ENCODE data around the gene ST14. TPM values are rescaled to one million over a fixed set of nuclear protein-coding genes. Genes with fewer than 3 reads are reported as not detected.

ST14 gene
- total RNA-seq, 3 donors from 2014 or later (not counting 1 experiment from before 2014, with no cell fraction given): 0.61 to 1.9 (median 1.0) TPM

DNA sequence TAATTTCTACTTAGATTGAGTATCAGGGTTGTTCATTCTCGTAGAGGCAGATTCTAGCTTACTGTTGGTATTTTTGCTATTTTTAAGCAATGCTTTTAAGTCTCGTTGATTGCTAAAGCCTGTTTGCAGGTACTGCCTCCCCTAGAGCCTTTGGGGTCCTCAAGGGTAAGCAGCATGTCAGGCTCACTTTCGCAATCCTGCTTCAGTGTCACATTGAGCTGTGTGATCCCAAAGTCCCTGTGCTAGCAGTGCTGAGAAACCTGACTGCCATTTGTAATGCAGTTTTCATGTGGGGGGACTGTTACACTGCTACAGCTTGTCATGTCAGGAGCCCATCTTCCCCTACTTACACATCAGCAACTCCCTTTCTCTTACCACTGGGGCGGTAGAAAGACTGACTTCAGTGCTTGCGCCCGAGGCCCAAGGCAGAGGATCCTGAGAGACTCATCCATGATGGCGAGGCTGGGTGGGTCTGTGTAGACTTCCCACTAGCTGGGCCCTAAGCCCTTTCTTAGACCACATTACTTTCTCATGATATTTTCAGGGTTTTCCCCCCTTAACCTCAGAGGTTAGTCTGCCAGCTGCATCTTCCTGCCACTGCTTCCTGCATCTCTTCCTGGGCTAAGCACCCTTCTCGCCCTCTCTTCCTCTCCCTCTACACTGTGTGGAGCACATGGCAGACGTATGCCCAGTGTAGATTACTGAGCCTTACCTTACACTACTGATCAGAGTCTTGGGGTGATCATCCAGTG lies 40.8 kb upstream of the ST14 start:
- H3K4me1 Mint-ChIP-seq: peaks cover 37 to 43% of the 10 kb centered on the region in 2 donors
- TF ChIP-seq, protein P1, sequence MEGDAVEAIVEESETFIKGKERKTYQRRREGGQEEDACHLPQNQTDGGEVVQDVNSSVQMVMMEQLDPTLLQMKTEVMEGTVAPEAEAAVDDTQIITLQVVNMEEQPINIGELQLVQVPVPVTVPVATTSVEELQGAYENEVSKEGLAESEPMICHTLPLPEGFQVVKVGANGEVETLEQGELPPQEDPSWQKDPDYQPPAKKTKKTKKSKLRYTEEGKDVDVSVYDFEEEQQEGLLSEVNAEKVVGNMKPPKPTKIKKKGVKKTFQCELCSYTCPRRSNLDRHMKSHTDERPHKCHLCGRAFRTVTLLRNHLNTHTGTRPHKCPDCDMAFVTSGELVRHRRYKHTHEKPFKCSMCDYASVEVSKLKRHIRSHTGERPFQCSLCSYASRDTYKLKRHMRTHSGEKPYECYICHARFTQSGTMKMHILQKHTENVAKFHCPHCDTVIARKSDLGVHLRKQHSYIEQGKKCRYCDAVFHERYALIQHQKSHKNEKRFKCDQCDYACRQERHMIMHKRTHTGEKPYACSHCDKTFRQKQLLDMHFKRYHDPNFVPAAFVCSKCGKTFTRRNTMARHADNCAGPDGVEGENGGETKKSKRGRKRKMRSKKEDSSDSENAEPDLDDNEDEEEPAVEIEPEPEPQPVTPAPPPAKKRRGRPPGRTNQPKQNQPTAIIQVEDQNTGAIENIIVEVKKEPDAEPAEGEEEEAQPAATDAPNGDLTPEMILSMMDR (IDR thresholded peaks at IDR 0.05): no peak
- Histone ChIP-seq H3K9me3 (ENCODE audit: control insufficient read depth, insufficient read depth, low read length) (no peaks in the 10 kb centered on the region), H3K36me3 (ENCODE audit: control insufficient read depth, insufficient read depth, low read length) (peaks cover 19% of the 10 kb centered on the region), H3K27me3 (ENCODE audit: control insufficient read depth, insufficient read depth, low read length) (no peaks in the 10 kb centered on the region), H3K27ac (ENCODE audit: low read length) (peak overlapping the region; percentile 42), H3K4me1 (ENCODE audit: control insufficient read depth, insufficient read depth, low read length) (peaks cover 28% of the 10 kb centered on the region), H3K4me3 (ENCODE audit: low read length) (no peak overlapping the region)
- WGBS (ENCODE audit: insufficient coverage): 36% methylated on average over 9 of the region's 9 CpGs
- intact Hi-C loops (cut with micrococcal nuclease): loop anchor here (5.0 kb wide), 1 partner anchor 47 kb away; no protein-coding TSS in a partner anchor
- peak; percentile 18 to 65 for DNase-seq
- H3K27me3 Mint-ChIP-seq (ENCODE audit: low read depth in 2 of 2): no peaks in the 10 kb centered on the region
- H3K27ac Mint-ChIP-seq: peak overlapping the region; percentile 54 to 75
- peak; percentile 77 to 93 (median 83) for ATAC-seq
- H3K36me3 Mint-ChIP-seq: peaks cover 18% of the 10 kb centered on the region
- H3K4me3 Mint-ChIP-seq: peak overlapping the region; percentile 78
- no peaks in the 10 kb centered on the region for H3K9me3 Mint-ChIP-seq

DNA sequence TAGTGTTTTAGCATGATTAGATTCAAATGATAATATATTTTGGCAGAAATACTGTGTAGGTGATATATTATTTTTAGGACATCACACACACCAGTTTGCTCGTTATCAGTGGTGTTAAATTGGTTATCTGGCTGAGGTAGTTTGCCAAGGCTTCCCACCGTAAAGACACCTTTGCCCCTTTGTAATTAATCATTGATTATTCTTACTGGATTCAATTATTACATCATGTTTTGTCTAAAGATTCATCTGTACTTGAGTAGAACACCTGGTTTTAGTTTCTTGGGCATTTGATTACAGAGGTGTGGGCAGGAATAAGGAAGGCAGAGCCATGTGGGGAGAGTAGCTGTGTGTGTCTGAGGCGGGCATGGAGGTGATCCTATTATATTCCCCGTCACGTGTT lies 39.5 kb upstream of the ST14 start:
- H3K27ac Mint-ChIP-seq: peak overlapping the region; percentile 54 to 75
- DNase-seq (no peak), ATAC-seq (no peak)
- Histone ChIP-seq H3K36me3 (ENCODE audit: control insufficient read depth, insufficient read depth, low read length) (peaks cover 23% of the 10 kb centered on the region), H3K27ac (ENCODE audit: low read length) (no peak overlapping the region), H3K27me3 (ENCODE audit: control insufficient read depth, insufficient read depth, low read length) (no peaks in the 10 kb centered on the region), H3K4me3 (ENCODE audit: low read length) (no peak overlapping the region), H3K4me1 (ENCODE audit: control insufficient read depth, insufficient read depth, low read length) (peaks cover 29% of the 10 kb centered on the region), H3K9me3 (ENCODE audit: control insufficient read depth, insufficient read depth, low read length) (no peaks in the 10 kb centered on the region)
- H3K4me3 Mint-ChIP-seq: no peak overlapping the region
- peaks cover 41 to 49% of the 10 kb centered on the region in 2 donors for H3K4me1 Mint-ChIP-seq
- TF ChIP-seq, protein P1 (IDR thresholded peaks at IDR 0.05): no peak
- intact Hi-C loops (cut with micrococcal nuclease): no loop called here
- H3K27me3 Mint-ChIP-seq (ENCODE audit: low read depth in 2 of 2): no peaks in the 10 kb centered on the region
- WGBS (ENCODE audit: insufficient coverage): 95% methylated on average over 4 of the region's 5 CpGs
- H3K36me3 Mint-ChIP-seq: peaks cover 21% of the 10 kb centered on the region
- no peaks in the 10 kb centered on the region for H3K9me3 Mint-ChIP-seq

DNA sequence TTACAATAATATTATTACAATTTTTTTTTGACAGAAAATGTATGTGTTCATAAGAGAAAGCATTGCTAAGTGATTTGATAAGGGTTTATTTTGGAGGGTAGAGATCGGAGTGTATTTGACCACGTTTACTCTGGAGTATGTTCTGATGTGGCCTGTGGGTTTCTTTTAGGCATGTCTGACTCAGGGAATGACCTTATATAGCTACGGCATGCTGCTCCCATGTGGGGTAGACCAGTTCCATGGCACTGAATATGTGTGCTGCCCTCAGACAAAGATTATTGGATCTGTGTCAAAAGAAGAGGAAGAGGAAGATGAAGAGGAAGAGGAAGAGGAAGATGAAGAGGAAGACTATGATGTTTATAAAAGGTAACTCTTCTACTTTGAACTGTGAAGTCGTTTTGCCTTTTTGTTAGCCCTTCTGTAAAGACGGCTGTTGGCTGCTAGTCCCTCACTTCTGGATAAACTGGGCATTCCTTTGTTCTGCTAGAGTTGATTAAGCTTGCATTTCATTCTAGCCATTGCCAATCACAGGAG lies 38.1 kb upstream of the ST14 start:
- ATAC-seq (no peak), DNase-seq (peak in 1 of 2 donors; percentile 29)
- peaks cover 21% of the 10 kb centered on the region for H3K36me3 Mint-ChIP-seq
- Histone ChIP-seq H3K4me3 (ENCODE audit: low read length) (no peak overlapping the region), H3K4me1 (ENCODE audit: control insufficient read depth, insufficient read depth, low read length) (peaks cover 27% of the 10 kb centered on the region), H3K27ac (ENCODE audit: low read length) (no peak overlapping the region), H3K27me3 (ENCODE audit: control insufficient read depth, insufficient read depth, low read length) (no peaks in the 10 kb centered on the region), H3K36me3 (ENCODE audit: control insufficient read depth, insufficient read depth, low read length) (peaks cover 23% of the 10 kb centered on the region), H3K9me3 (ENCODE audit: control insufficient read depth, insufficient read depth, low read length) (no peaks in the 10 kb centered on the region)
- 62% methylated on average over 5 of the region's 5 CpGs for WGBS (ENCODE audit: insufficient coverage)
- no peaks in the 10 kb centered on the region for H3K27me3 Mint-ChIP-seq (ENCODE audit: low read depth in 2 of 2)
- H3K9me3 Mint-ChIP-seq: no peaks in the 10 kb centered on the region
- TF ChIP-seq, protein P1 (IDR thresholded peaks at IDR 0.05): no peak
- no peak overlapping the region for H3K27ac Mint-ChIP-seq
- H3K4me1 Mint-ChIP-seq: peaks cover 45 to 49% of the 10 kb centered on the region in 2 donors
- H3K4me3 Mint-ChIP-seq: no peak overlapping the region
- intact Hi-C loops (cut with micrococcal nuclease): no loop called here

Measured in natural killer cell (primary cell).